ENCODE measurements around the gene LIPM.

- TF ChIP-seq POLR2A (IDR thresholded peaks at IDR 0.05) (no peak), CTCF (IDR thresholded peaks at IDR 0.05) (no peak)
These were observed 9.9 kb upstream of the LIPM start for GRCh38 chr10:88792661-88793060.
